HFF-Myc (cell line): ENCODE results near the gene SOHLH1.

Experiments used
- DNase-seq: peaks from one replicate; pipeline ENCODE4 v3.0.0-alpha.2; 2011; ENCODE audit warnings: low read depth; ENCODE audit errors: extremely low read depth
- H3K4me3 ChIP-seq: replicated peaks from 2 replicates; pipeline ENCODE4 v1.5.1; 2011; ENCODE audit warnings: low read depth, mild to moderate bottlenecking, control low read depth, low read length
- TF ChIP-seq, protein P1 (sequence below): IDR thresholded peaks from 2 replicates; pipeline ENCODE4 v1.5.1; 2012; ENCODE audit warnings: mild to moderate bottlenecking, low read depth, low read length, control low read depth; ENCODE audit errors: missing control alignments

The SOHLH1 gene

DNA sequence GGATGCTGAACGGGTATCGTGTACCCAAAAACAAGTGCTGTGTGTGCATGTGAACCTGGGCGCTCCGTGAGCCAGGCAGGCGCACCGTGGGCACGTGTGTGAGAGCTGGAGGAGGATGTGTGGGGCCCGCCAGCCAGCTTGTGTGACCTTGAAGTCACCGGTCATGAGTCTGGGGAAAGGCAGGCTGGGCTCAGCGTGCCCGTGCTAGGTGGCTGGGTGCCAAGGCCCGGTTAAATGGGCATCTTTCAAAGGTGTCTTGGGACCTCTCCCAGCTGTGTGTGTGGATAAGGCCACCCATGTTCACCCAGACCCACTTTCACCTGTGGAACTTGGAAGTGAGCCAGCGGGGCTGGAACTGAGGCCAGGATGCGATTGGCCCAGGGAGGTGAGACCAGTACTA, 6.1 kb upstream of the SOHLH1 start:
- no peak overlapping the region for H3K4me3 ChIP-seq
- DNase-seq, result no peak
- TF ChIP-seq, protein P1, sequence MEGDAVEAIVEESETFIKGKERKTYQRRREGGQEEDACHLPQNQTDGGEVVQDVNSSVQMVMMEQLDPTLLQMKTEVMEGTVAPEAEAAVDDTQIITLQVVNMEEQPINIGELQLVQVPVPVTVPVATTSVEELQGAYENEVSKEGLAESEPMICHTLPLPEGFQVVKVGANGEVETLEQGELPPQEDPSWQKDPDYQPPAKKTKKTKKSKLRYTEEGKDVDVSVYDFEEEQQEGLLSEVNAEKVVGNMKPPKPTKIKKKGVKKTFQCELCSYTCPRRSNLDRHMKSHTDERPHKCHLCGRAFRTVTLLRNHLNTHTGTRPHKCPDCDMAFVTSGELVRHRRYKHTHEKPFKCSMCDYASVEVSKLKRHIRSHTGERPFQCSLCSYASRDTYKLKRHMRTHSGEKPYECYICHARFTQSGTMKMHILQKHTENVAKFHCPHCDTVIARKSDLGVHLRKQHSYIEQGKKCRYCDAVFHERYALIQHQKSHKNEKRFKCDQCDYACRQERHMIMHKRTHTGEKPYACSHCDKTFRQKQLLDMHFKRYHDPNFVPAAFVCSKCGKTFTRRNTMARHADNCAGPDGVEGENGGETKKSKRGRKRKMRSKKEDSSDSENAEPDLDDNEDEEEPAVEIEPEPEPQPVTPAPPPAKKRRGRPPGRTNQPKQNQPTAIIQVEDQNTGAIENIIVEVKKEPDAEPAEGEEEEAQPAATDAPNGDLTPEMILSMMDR, result no peak

DNA sequence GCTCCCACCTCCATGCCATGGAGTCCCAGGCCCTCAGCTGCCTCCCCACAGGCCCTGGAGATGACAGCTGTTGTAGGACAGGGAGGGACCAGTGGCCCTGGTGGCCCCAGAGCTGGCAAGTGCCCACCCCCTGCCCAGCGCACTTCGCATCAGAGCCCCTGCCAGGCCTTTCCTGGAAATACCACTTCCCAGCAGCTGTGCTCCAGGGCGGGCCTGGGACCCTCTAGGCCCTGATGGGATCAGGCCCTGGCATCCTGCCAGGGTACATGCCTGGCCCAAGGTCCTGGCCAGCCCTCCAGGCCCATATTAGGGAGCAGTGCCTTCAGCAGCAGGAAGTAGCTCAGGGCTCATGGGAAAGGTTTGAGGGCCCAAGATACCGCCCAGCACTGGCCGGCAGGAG, 5.2 kb upstream of the SOHLH1 start:
- DNase-seq, result no peak
- TF ChIP-seq, protein P1, result no peak
- no peak overlapping the region for H3K4me3 ChIP-seq

DNA sequence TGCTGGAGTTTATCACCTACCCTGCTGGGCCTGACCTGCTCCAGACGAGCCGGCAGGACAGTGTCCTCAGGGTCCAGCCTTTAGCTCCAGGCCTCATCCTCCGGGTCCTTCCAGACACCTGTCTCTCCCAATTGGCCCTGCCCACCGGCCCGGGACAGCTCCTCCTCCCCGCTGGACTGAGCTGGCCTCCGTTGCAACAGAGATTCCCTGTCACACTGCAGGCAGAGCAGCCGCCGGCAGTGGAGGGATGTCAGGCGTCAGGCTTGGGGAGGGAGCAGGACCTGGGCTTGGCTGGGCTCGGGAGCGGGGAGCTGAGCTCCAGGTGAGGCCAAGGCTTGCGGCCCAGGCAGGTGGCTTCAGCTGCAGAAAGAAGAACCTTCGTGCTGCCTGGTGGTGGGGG, 4.4 kb upstream of the SOHLH1 start:
- TF ChIP-seq, protein P1, result no peak
- H3K4me3 ChIP-seq, result no peak overlapping the region
- DNase-seq, result no peak

DNA sequence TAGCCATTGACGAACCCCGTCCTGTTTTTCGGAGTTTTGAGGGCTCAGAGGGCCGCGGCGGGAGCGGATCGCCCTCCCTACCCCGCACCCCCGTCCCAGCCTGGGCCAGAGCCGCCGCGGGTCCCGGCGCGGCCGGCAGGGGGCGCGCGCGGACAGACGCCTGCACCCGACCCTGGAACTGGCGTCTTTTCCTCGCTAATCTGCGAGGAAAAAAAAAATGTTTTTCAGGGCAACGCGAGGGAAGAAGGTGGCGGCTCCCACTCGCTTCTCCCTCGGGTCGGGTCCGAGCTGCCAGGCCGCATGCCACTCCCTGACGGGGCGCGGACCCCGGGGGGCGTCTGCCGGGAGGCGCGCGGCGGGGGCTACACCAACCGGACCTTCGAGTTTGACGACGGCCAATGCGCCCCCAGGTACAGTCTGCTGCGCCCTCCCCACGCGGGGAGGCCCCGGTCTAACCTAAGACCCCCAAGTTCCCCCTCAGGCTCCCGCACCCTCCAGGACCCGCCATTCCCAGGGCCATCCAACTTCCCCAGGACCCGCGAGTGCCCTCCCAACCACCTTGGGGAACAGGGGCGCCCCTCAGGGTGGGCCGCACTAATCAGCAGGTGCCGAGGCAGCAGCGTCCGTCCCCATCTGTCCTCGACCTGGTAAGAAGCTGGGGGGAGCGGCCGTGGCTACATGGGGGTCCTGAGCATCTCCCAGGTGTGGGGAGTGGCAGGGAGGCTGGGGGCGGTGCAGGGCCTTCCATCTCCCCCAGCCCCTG, 2.9 kb upstream of the SOHLH1 start, which contains the start of gene KCNT1:
Gene KCNT1, plus strand, starts transcription at position 227 of the 763 bp plus-strand sequence. Its CDS starts 74 bp downstream, at position 301.
- TF ChIP-seq, protein P1, result peak; percentile 79
- no peak for DNase-seq
- no peak within 1 kb of the TSS for H3K4me3 ChIP-seq

DNA sequence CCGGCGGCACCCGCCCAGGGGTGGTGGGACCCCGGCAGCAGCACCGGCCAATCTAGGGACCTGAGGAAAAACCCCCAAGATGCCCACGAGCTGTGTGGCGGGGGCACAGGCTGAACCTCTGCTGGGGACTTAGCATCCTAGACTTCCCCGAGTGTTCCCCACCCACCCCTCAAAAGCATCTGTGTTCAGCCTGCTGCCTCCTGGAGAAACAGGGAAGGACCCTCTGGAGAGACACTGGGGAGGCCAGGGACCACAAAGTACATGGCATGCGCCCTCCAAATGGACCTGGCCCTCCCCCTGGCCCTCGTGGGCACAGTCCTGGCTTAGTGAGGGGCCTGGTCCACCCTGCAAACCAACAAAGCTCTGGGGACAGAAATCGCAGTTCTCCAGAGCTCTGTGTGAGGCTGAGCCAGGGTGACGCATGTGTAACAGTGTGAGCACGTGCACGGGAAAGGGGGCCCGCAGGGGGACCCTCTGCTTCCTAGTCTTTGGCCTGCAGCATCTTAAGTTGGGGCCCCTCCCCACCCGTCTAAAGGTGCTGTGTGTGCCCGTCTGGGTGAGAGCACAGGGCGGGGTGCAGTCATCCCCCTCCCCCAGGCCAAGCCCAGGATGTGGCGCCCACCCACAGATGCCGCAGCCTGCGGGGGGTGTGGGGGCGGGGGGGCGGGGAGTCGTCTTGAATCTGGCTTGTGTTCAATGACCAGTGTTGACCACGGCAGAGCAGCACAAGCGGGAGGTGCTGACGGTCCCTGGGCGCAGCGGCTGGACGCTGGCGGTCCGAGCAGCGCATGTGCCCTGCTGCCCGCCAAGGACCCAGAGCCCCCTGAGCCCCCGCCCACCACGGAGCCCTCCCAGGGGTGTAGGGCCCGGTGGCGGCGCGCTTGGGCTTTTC, 2.0 kb upstream of the SOHLH1 start:
- TF ChIP-seq, protein P1, result no peak
- no peak for DNase-seq
- no peak overlapping the region for H3K4me3 ChIP-seq

DNA sequence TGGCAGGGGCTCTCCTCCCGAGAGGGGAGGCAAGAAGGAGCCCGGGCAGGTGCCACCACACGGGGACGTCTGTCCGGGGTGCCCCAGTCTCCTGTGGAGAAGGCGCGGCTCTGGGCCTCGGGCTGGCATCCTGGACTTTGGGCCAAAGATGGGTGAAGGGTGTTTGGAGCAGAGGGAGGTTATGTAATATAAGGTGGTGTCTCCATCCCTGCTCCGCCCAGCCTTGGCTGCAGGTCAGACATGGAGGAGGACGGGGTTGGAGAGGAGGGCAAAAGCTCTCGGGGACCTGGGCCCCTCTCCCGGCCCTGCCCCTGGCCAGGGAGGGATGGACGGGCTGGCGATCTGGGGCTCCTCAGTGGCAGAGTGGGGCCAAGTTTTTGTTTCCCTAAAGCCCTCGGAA, 1.2 kb upstream of the SOHLH1 start:
- DNase-seq, result no peak
- TF ChIP-seq, protein P1, result no peak
- no peak overlapping the region for H3K4me3 ChIP-seq
